GM23338 (cell line): ENCODE measurements around the gene TRAF7.

Experiments used
- CREB1 ChIP-seq: fragments of 250-450 bp; sonication (Bioruptor Pico); IDR thresholded peaks from 2 replicates; pipeline ENCODE4 v1.5.0; 2020; ENCODE audit warnings: low read depth, mild to moderate bottlenecking, moderate library complexity
- EZH2phosphoT487 ChIP-seq: fragments of 200-600 bp; sonication (generic); IDR thresholded peaks from one replicate; pipeline ENCODE4 v1.8.1; 2018; ENCODE audit warnings: antibody characterized with exemption; ENCODE audit not compliant: unreplicated experiment

DNA sequence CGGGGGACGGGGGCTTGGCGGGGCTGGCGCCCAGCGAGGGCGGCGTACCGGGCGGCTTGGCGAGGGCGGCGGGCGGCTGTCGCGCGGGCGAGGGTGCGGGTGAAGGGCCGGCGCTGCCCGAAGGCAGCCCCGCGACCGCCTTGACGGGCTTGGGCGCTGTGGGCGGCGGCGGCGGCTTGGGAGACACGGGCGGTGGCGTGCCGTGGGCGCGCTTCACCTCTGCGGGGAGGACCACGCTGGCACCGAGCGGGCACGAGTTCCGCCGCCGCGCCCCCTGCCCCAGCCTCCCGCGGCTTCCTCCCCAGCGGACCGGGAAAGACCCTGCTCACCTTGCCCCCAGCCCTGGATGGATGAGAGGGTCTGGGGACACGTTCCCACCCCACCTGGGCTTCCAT, 23.5 kb downstream of the TRAF7 start:
- TF ChIP-seq EZH2phosphoT487 (no peak), CREB1 (CRISPR knock-in tag) (no peak)
